GM23248 (cell line): ENCODE data around the gene ICA1. TPM values are rescaled to one million over a fixed set of nuclear protein-coding genes. Genes with fewer than 3 reads are reported as not detected.
A peak's percentile ranks its signal among the peaks of the same experiment; 100 is the strongest.

Experiments used
- DNase-seq: peaks from one replicate; pipeline ENCODE4 v3.0.0-alpha.2; 2015
- H2AFZ ChIP-seq: fragments of 200-600 bp; sonication (generic); 2 replicates; pipeline ENCODE4 v1.6.1; 2016; ENCODE audit warnings: antibody characterized with exemption
- H3F3A ChIP-seq: fragments of 200-600 bp; sonication (generic); 2 replicates; pipeline ENCODE4 v1.6.1; 2016; ENCODE audit warnings: mild to moderate bottlenecking, antibody characterized with exemption, mixed run types; ENCODE audit not compliant: insufficient read depth
- H3K27ac ChIP-seq: fragments of 200-600 bp; sonication (generic); 2 replicates; pipeline ENCODE4 v1.5.1; 2016; ENCODE audit warnings: mild to moderate bottlenecking
- H3K27me3 ChIP-seq: fragments of 200-600 bp; sonication (generic); replicated peaks from 2 replicates; pipeline ENCODE4 v1.6.1; 2016; ENCODE audit warnings: mild to moderate bottlenecking; ENCODE audit not compliant: insufficient read depth
- H3K36me3 ChIP-seq: fragments of 200-600 bp; sonication (generic); 2 replicates; pipeline ENCODE4 v1.6.1; 2016; ENCODE audit warnings: low read depth, mild to moderate bottlenecking
- H3K4me1 ChIP-seq: fragments of 200-600 bp; sonication (generic); 2 replicates; pipeline ENCODE4 v1.6.1; 2016; ENCODE audit warnings: mild to moderate bottlenecking; ENCODE audit not compliant: insufficient read depth
- H3K4me2 ChIP-seq: fragments of 200-600 bp; sonication (generic); one replicate; pipeline ENCODE4 v1.6.1; 2016; ENCODE audit warnings: mild to moderate bottlenecking; ENCODE audit not compliant: unreplicated experiment
- H3K4me3 ChIP-seq: fragments of 200-600 bp; sonication (generic); 2 replicates; pipeline ENCODE4 v1.5.1; 2016; ENCODE audit warnings: mild to moderate bottlenecking
- H3K79me2 ChIP-seq: fragments of 200-600 bp; sonication (generic); 2 replicates; pipeline ENCODE4 v1.6.1; 2016; ENCODE audit warnings: mild to moderate bottlenecking; ENCODE audit not compliant: insufficient read depth
- H3K9ac ChIP-seq: fragments of 200-600 bp; sonication (generic); 2 replicates; pipeline ENCODE4 v1.6.1; 2016; ENCODE audit warnings: mild to moderate bottlenecking
- H3K9me2 ChIP-seq: fragments of 200-600 bp; sonication (generic); 2 replicates; pipeline ENCODE4 v1.6.1; 2016; ENCODE audit warnings: mixed run types, mild to moderate bottlenecking, moderate library complexity; ENCODE audit not compliant: insufficient read depth
- H3K9me3 ChIP-seq: fragments of 200-600 bp; sonication (generic); one replicate; pipeline ENCODE4 v1.6.1; 2017; ENCODE audit warnings: low read depth
- H4K20me1 ChIP-seq: fragments of 200-600 bp; sonication (generic); 2 replicates; pipeline ENCODE4 v1.6.0; 2016; ENCODE audit not compliant: insufficient read depth
- EZH2 ChIP-seq: fragments of 200-600 bp; sonication (generic); IDR thresholded peaks from 2 replicates; pipeline ENCODE4 v1.6.1; 2018; ENCODE audit warnings: antibody characterized with exemption, mild to moderate bottlenecking; ENCODE audit not compliant: insufficient read depth, poor library complexity, severe bottlenecking
- EZH2phosphoT487 ChIP-seq: fragments of 200-600 bp; sonication (generic); IDR thresholded peaks from 2 replicates; pipeline ENCODE4 v1.6.1; 2018; ENCODE audit warnings: antibody characterized with exemption, moderate library complexity, mild to moderate bottlenecking, low read depth; ENCODE audit not compliant: insufficient read depth
- WGBS, 2 experiments: methylation state at CpG; one replicate each; pipeline ENCODE4 v1.1.6; 2015 to 2017; ENCODE audit warnings: low lambda C conversion rate in 2 of 2, low coverage in 1 of 2; ENCODE audit errors: missing lambda C conversion rate in 2 of 2; 5-methylcytosine and 5-hydroxymethylcytosine counted together
- in situ Hi-C: fragments of 300-500 bp; cut with MboI; formaldehyde crosslinking; loops from 2 replicates; pipeline ENCODE4 v1.15.0; 2020
- polyA plus RNA-seq: library from polyadenylated mRNA; unstranded; fragments of >200 nt; fragmentation: Nextera tagmentation; extraction: Ambion mirVana; gene quantifications from 2 replicates; pipeline ENCODE4 v1.2.1, GENCODE V29; 2016
- total RNA-seq: library from RNA; depleted of rRNA; stranded (reverse); fragments of >200 nt; shearing (Covaris generic); gene quantifications from 2 replicates; pipeline ENCODE4 v1.2.3, GENCODE V29; 2014

ICA1 gene
- total and polyA plus RNA-seq, 2 experiments from 2014 or later: not detected

DNA sequence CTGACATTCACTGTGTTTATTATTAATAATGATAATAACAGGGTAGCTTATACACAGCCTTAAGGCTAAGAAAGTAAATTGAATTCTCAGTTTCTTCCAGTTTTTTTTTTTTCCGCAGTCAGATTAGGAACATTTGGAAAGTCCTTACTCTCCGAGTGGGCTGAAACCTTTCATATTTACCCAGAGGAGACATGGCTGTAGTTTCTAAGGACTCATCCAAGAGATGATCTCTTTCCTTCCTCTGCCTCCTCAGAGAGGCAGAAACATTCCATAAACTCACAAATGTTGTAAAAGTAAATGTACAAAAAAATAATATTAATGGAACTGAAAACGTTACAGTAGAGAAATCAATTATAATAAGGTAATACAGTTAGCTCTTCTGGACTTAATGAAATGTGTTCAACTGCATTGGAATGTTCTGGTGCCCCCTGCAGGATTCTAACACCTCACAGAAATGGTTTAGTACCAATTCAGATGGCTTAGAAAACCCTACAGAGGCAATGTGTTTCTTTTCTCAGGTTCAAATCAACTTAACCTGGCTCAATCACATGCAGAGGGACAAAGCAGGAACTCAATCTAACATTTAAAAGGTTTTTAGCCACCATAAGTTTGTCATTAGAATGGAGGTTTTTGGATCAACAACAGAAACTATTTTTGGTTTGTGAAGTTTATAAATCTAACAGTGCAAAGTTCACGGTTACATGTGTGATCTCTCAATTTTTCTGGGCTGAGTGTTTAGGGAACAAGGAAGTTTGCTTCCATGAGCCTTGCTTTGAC lies 71.7 kb downstream of the ICA1 start:
- Histone ChIP-seq H3K27me3 (no peaks in the 10 kb centered on the region), H3K4me1 (no peaks in the 10 kb centered on the region), H3K27ac (no peak overlapping the region), H3K4me3 (no peak overlapping the region), H2AFZ (peak overlapping the region; percentile 31; the same call in 1 of the 2 replicates), H4K20me1 (no peaks in the 10 kb centered on the region), H3K79me2 (no peaks in the 10 kb centered on the region), H3K36me3 (no peaks in the 10 kb centered on the region), H3K9me3 (no peaks in the 10 kb centered on the region), H3K9me2 (no peaks in the 10 kb centered on the region), H3F3A (no peaks in the 10 kb centered on the region), H3K9ac (no peak overlapping the region), H3K4me2 (no peak overlapping the region)
- no peak for TF ChIP-seq EZH2phosphoT487
- TF ChIP-seq EZH2: no peak
- in situ Hi-C loops: no loop called here
- peak; percentile 66 for DNase-seq
- WGBS, 2 experiments: 2 to 6% methylated on average over 3 to 4 of the region's 4 CpGs

GRCh38 chr7:8189625-8190024 lies 72.3 kb downstream of the ICA1 start:
- H3K4me1 ChIP-seq: no peaks in the 10 kb centered on the region
- H3K79me2 ChIP-seq: no peaks in the 10 kb centered on the region
- TF ChIP-seq EZH2 (no peak), EZH2phosphoT487 (no peak)
- H4K20me1 ChIP-seq: no peaks in the 10 kb centered on the region
- no peak overlapping the region for H3K4me2 ChIP-seq
- H3K9me2 ChIP-seq: no peaks in the 10 kb centered on the region
- in situ Hi-C loops: no loop called here
- no peak overlapping the region; the same call in 1 of the 2 replicates for H2AFZ ChIP-seq
- H3K9ac ChIP-seq: no peak overlapping the region
- DNase-seq: no peak
- no peaks in the 10 kb centered on the region for H3K9me3 ChIP-seq
- no peaks in the 10 kb centered on the region for H3K27me3 ChIP-seq
- no peaks in the 10 kb centered on the region for H3K36me3 ChIP-seq
- 63 to 64% methylated on average over 7 of the region's 7 CpGs for WGBS, 2 experiments
- no peak overlapping the region for H3K27ac ChIP-seq
- H3F3A ChIP-seq: no peaks in the 10 kb centered on the region
- H3K4me3 ChIP-seq: no peak overlapping the region

DNA sequence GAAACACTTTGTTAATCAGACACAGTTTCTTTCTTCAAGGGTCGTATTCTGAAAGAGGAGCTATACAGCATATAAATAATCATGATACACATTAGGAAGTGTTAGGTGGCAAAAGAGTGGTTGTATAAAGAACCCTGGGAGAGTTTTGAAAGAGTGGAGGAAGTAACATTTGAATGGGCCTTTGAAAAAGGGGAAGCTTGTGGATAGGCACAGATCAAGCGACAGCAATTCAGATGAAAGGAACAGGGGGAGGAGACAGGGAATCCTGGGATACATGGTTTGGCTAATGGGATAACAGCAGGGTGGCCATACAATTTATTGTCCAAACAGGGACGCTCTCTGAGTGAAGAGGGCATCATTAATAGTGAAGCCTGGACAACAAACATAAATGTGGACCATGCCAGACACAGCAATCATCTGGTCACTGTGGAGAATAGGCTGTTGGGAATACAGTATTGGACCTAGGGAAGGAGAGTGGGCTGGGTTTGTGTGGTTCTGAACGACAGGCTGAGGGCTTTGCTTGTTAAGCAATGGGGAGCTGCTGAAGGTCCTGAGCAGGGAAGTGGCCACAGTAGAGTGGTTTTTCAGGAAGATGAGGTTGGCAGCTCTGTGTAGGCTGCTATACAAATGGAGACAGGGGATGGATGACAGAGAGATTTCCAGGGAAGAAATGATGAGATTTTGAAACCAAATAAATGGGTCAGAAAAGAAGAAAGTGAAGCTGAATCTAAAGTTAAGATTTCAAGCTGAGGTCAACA lies 75.9 kb downstream of the ICA1 start:
- Histone ChIP-seq H3K4me2 (no peak overlapping the region), H2AFZ (no peak overlapping the region), H3K27me3 (no peaks in the 10 kb centered on the region), H4K20me1 (no peaks in the 10 kb centered on the region), H3K4me3 (no peak overlapping the region), H3K4me1 (no peaks in the 10 kb centered on the region), H3K9ac (no peak overlapping the region), H3K79me2 (no peaks in the 10 kb centered on the region), H3F3A (no peaks in the 10 kb centered on the region), H3K9me2 (no peaks in the 10 kb centered on the region), H3K9me3 (no peaks in the 10 kb centered on the region), H3K27ac (no peak overlapping the region), H3K36me3 (no peaks in the 10 kb centered on the region)
- 37 to 46% methylated on average over 4 of the region's 4 CpGs for WGBS, 2 experiments
- in situ Hi-C loops: no loop called here
- no peak for DNase-seq
- TF ChIP-seq EZH2phosphoT487: no peak
- no peak for TF ChIP-seq EZH2

- no peaks in the 10 kb centered on the region for H3K27me3 ChIP-seq
- H3K9ac ChIP-seq: no peak overlapping the region
- no peaks in the 10 kb centered on the region for H4K20me1 ChIP-seq
- no peak overlapping the region for H3K27ac ChIP-seq
- no peak for DNase-seq
- H3K4me1 ChIP-seq: no peaks in the 10 kb centered on the region
- no peak overlapping the region for H3K4me2 ChIP-seq
- H3K9me3 ChIP-seq: no peaks in the 10 kb centered on the region
- H3K79me2 ChIP-seq: no peaks in the 10 kb centered on the region
- H3K9me2 ChIP-seq: no peaks in the 10 kb centered on the region
- no peaks in the 10 kb centered on the region for H3K36me3 ChIP-seq
- H3K4me3 ChIP-seq: no peak overlapping the region
- TF ChIP-seq EZH2: no peak
- no peak for TF ChIP-seq EZH2phosphoT487
- in situ Hi-C loops: no loop called here
- 80 to 84% methylated on average over 2 of the region's 2 CpGs for WGBS, 2 experiments
- no peaks in the 10 kb centered on the region for H3F3A ChIP-seq
- no peak overlapping the region for H2AFZ ChIP-seq
Observed at GRCh38 chr7:8184221-8184620, 77.7 kb downstream of the ICA1 start.
